GM12878 (cell line): Measurements from ENCODE around the gene AQP3. TPM values are rescaled to one million over a fixed set of nuclear protein-coding genes. Genes with fewer than 3 reads are reported as not detected.

Experiments used
- ATAC-seq: fragments of 200-7000 bp; cut with Tn5 transposase; 3 replicates; pipeline ENCODE4 v1.9.1; 2020; ENCODE audit warnings: mild to moderate bottlenecking, moderate library complexity
- BruUV-seq: library from RNA; stranded (reverse); fragments of 400-500 nt; replicated peaks from 2 replicates; lab custom pipeline; 2021; lab: Mats Ljungman, UMichigan
- CTCF ChIA-PET: fragments of 300-600 bp; sonication (Branson Sonifier 250); formaldehyde crosslinking; extraction: SDS; loops from one replicate; lab custom pipeline; 2021; ENCODE audit warnings: inconsistent platforms; lab: Yijun Ruan, JAX
- POLR2A ChIA-PET: fragments of 350-600 bp; formaldehyde crosslinking; extraction: SDS; loops from one replicate; lab custom pipeline; 2021; ENCODE audit warnings: inconsistent platforms; lab: Charles Lee
- RAD21 ChIA-PET: fragments of 300-600 bp; sonication (Branson Sonifier 250); formaldehyde crosslinking; loops from one replicate; lab custom pipeline; 2023; ENCODE audit warnings: antibody characterized with exemption; ENCODE audit not compliant: unreplicated experiment; lab: Charles Lee
- SMC1A ChIA-PET: fragments of 300-600 bp; sonication (Branson Sonifier 250); formaldehyde crosslinking; loops from one replicate; lab custom pipeline; 2023; ENCODE audit not compliant: unreplicated experiment, uncharacterized antibody; lab: Charles Lee
- DNase-seq: peaks from one replicate; pipeline ENCODE4 v3.0.0-alpha.2; 2011; ENCODE audit warnings: low read depth, low spot score
- FAIRE-seq: peaks from 3 replicates; lab custom pipeline; 2011; peaks lifted over from hg19 to GRCh38; lab: Jason Lieb, UNC
- H2AFZ ChIP-seq: 2 replicates; pipeline ENCODE4 v1.6.0; 2011; ENCODE audit warnings: low read depth, low read length, control low read depth; ENCODE audit not compliant: control insufficient read depth
- H3K27ac ChIP-seq: 2 replicates; pipeline ENCODE4 v1.5.1; 2011; ENCODE audit warnings: control low read depth; ENCODE audit not compliant: control insufficient read depth, insufficient read depth
- H3K27me3 ChIP-seq, 2 experiments: replicated peaks in 1 of 2; 2 replicates each; pipeline versions ENCODE4 v1.6.0 to v1.6.1; 2011; ENCODE audit warnings: low read length in 1 of 2; ENCODE audit not compliant: control insufficient read depth in 2 of 2, insufficient read depth in 2 of 2
- H3K36me3 ChIP-seq, 2 experiments: 2 replicates each; pipeline ENCODE4 v1.5.1; 2011; ENCODE audit warnings: low read length in 1 of 2; ENCODE audit not compliant: control insufficient read depth in 2 of 2, insufficient read depth in 2 of 2
- H3K4me1 ChIP-seq: 2 replicates; pipeline ENCODE4 v1.6.1; 2011; ENCODE audit warnings: mild to moderate bottlenecking, low read length, moderate library complexity, mixed read lengths; ENCODE audit not compliant: control insufficient read depth, insufficient read depth
- H3K4me2 ChIP-seq: 2 replicates; pipeline ENCODE4 v1.6.0; 2011; ENCODE audit warnings: control low read depth; ENCODE audit not compliant: control insufficient read depth, insufficient read depth
- H3K4me3 ChIP-seq: fragments of 200-600 bp; sonication (generic); 2 replicates; pipeline ENCODE4 v1.5.1; 2016
- H3K79me2 ChIP-seq: 2 replicates; pipeline ENCODE4 v1.6.0; 2011; ENCODE audit warnings: low read length; ENCODE audit not compliant: control insufficient read depth, insufficient read depth
- H3K9ac ChIP-seq: 2 replicates; pipeline ENCODE4 v1.8.0; 2011; ENCODE audit warnings: low read length, control low read depth, mixed read lengths; ENCODE audit not compliant: control insufficient read depth, insufficient read depth
- H3K9me3 ChIP-seq: replicated peaks from 3 replicates; pipeline ENCODE4 v1.5.1; 2011; ENCODE audit warnings: mild to moderate bottlenecking, low read length; ENCODE audit not compliant: control insufficient read depth, insufficient read depth
- H4K20me1 ChIP-seq: 2 replicates; pipeline ENCODE4 v1.6.0; 2011; ENCODE audit not compliant: control insufficient read depth, insufficient read depth
- BACH1 ChIP-seq: fragments of 450-650 bp; IDR thresholded peaks from 2 replicates; pipeline ENCODE4 v1.6.1; 2017; ENCODE audit warnings: mild to moderate bottlenecking, borderline replicate concordance
- CEBPB ChIP-seq, 2 experiments: fragments of 150-350 bp in 1 of 2; IDR thresholded peaks; 2 replicates each; pipeline ENCODE4 v1.6.1; 2012 to 2014; ENCODE audit warnings: low read depth in 2 of 2, low read length in 2 of 2, borderline replicate concordance in 1 of 2, inconsistent platforms in 1 of 2
- EED ChIP-seq: sonication (generic); IDR thresholded peaks from 2 replicates; pipeline ENCODE4 v1.6.1; 2016; ENCODE audit warnings: antibody characterized with exemption, low read depth
- IRF4 ChIP-seq: IDR thresholded peaks from 2 replicates; pipeline ENCODE4 v1.6.1; 2011; ENCODE audit warnings: low read depth, low read length
- JUND ChIP-seq: IDR thresholded peaks from 2 replicates; pipeline ENCODE4 v1.6.1; 2012; ENCODE audit warnings: low read depth, mild to moderate bottlenecking, low read length, improper control_type of control experiment, moderate library complexity
- MEF2B ChIP-seq: fragments of 450-650 bp; IDR thresholded peaks from 2 replicates; pipeline ENCODE4 v1.6.1; 2018; ENCODE audit warnings: mild to moderate bottlenecking, moderate library complexity; ENCODE audit not compliant: partially characterized antibody, poor library complexity, severe bottlenecking
- PAX5 ChIP-seq: IDR thresholded peaks from 2 replicates; pipeline ENCODE4 v1.6.1; 2011; ENCODE audit warnings: low read depth, low read length, borderline replicate concordance
- POLR2A ChIP-seq: IDR thresholded peaks from 2 replicates; pipeline ENCODE4 v1.6.1; 2011; ENCODE audit warnings: low read depth, mild to moderate bottlenecking, low read length
- RCOR1 ChIP-seq: conservative IDR thresholded peaks from 2 replicates; pipeline ENCODE4 v1.6.1; 2012; ENCODE audit warnings: low read depth, low read length, improper control_type of control experiment
- RELA ChIP-seq: fragments of 450-650 bp; IDR thresholded peaks from 2 replicates; pipeline ENCODE4 v1.8.0; 2014; ENCODE audit warnings: borderline replicate concordance; ENCODE audit not compliant: partially characterized antibody
- SMAD1 ChIP-seq: fragments of 450-650 bp; IDR thresholded peaks from 2 replicates; pipeline ENCODE4 v1.6.1; 2018; ENCODE audit warnings: mild to moderate bottlenecking, low read depth; ENCODE audit not compliant: partially characterized antibody
- ZNF622 ChIP-seq: fragments of 450-650 bp; IDR thresholded peaks from 2 replicates; pipeline ENCODE4 v1.6.1; 2017; ENCODE audit warnings: mild to moderate bottlenecking, inconsistent platforms
- WGBS: methylation state at CpG from one replicate; pipeline ENCODE4 v1.1.6; 2016; ENCODE audit warnings: low lambda C conversion rate; ENCODE audit not compliant: insufficient replicate concordance, insufficient coverage; ENCODE audit errors: missing lambda C conversion rate; 5-methylcytosine and 5-hydroxymethylcytosine counted together
- in situ Hi-C: fragments of 300-500 bp; cut with MboI; formaldehyde crosslinking; loops from 9 replicates; pipeline ENCODE4 v1.14.3; 2018; ENCODE audit warnings: mixed read lengths
- intact Hi-C: fragments of 100-400 bp; cut with micrococcal nuclease; formaldehyde crosslinking; loops from one replicate; pipeline ENCODE4 v1.14.2; 2022; ENCODE audit not compliant: unreplicated experiment
- polyA plus RNA-seq, 11 experiments: library from polyadenylated mRNA; depleted of rRNA in 4 of 11; unstranded in 6 of 11; stranded (reverse) in 5 of 11; fragments of >200 nt; fragmentation: Nextera tagmentation in 4 of 11; fragmentation: Illumina TruSeq in 1 of 11; extraction: Ambion mirVana in 4 of 11; extraction: Trizol in 1 of 11; gene quantifications; 1 replicate in 1 of 11; 2 replicates in 10 of 11; pipeline versions ENCODE4 v1.2.1 to v1.2.3, GENCODE V29; 2011 to 2016; ENCODE audit warnings: inconsistent platforms in 2 of 11, missing spikeins in 2 of 11, low read depth in 1 of 11
- total RNA-seq, 4 experiments: library from RNA; depleted of rRNA in 3 of 4; stranded (reverse); fragments of >200 nt in 3 of 4; fragmentation: Illumina TruSeq in 1 of 4; extraction: Trizol in 1 of 4; gene quantifications; 2 replicates each; pipeline versions ENCODE4 v1.2.1 to v1.2.3, GENCODE V29; 2013 to 2021
- TF ChIP-seq, protein P1 (sequence below): IDR thresholded peaks from 2 replicates; pipeline ENCODE4 v1.6.1; 2011; ENCODE audit warnings: low read depth, low read length, improper control_type of control experiment, borderline replicate concordance
- TF ChIP-seq, protein P2 (sequence below): IDR thresholded peaks from 2 replicates; pipeline ENCODE4 v1.6.1; 2011; ENCODE audit warnings: low read depth, mild to moderate bottlenecking, low read length, moderate library complexity, borderline replicate concordance; ENCODE audit errors: extremely low read depth

AQP3 gene
- total and polyA plus RNA-seq, 10 of the 15 experiments (the other 5 are each of a cell fraction or from before 2014, with no cell fraction given), result 0.60 to 11.8 (median 4.5) TPM

DNA sequence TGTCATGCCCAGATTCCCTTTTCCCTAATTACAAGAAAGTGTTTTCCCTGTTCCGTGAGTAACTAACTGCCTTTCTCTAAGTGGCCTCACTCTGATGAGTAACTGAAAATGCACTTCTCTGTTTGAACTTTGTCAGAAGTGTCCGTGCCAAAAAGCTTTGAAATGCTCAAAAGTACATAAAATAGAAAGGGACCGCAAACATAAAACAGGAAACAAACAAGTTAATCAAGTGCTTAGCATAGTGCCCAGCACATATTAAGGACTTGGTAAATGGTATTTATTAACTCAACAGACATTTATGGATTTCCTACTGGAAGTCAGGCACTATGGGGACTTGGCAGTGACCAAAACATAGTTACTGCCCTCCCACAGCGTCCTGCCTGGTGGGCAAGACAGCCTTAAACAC, 22.3 kb downstream of the AQP3 start:
- Histone ChIP-seq H3K27ac (no peak overlapping the region), H2AFZ (no peak overlapping the region), H3K9me3 (no peaks in the 10 kb centered on the region), H3K4me3 (no peak overlapping the region), H3K36me3 (no peaks in the 10 kb centered on the region), H3K79me2 (no peaks in the 10 kb centered on the region), H4K20me1 (no peaks in the 10 kb centered on the region), H3K9ac (no peak overlapping the region), H3K27me3 (no peaks in the 10 kb centered on the region), H3K4me2 (no peak overlapping the region), H3K4me1 (no peaks in the 10 kb centered on the region)
- TF ChIP-seq EED, result no peak
- TF ChIP-seq, protein P1, sequence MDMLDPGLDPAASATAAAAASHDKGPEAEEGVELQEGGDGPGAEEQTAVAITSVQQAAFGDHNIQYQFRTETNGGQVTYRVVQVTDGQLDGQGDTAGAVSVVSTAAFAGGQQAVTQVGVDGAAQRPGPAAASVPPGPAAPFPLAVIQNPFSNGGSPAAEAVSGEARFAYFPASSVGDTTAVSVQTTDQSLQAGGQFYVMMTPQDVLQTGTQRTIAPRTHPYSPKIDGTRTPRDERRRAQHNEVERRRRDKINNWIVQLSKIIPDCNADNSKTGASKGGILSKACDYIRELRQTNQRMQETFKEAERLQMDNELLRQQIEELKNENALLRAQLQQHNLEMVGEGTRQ, result no peak
- no peak for TF ChIP-seq POLR2A
- TF ChIP-seq PAX5, result no peak
- no peak for TF ChIP-seq IRF4
- TF ChIP-seq RCOR1, result no peak
- no peak for TF ChIP-seq MEF2B
- TF ChIP-seq, protein P2, sequence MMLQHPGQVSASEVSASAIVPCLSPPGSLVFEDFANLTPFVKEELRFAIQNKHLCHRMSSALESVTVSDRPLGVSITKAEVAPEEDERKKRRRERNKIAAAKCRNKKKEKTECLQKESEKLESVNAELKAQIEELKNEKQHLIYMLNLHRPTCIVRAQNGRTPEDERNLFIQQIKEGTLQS, result no peak
- no peak for TF ChIP-seq JUND
- no peak for TF ChIP-seq ZNF622
- no peak for TF ChIP-seq BACH1
- TF ChIP-seq CEBPB (IDR thresholded peaks at IDR 0.05; ENCODE audit: borderline replicate concordance in 1 of 2, low read depth in 2 of 2, low read length in 2 of 2), result no peak
- TF ChIP-seq SMAD1, result no peak
- TF ChIP-seq RELA, result no peak
- ChIA-PET RAD21 (no interaction called here), CTCF (interaction anchor here (1.4 kb wide), 1 partner anchor 41 kb away, joined by 3 read pairs; no protein-coding TSS in a partner anchor), POLR2A (no interaction called here), SMC1A (no interaction called here)
- BruUV-seq, result no TSS peak
- DNase-seq (no peak), FAIRE-seq (no peak), ATAC-seq (no peak)
- intact Hi-C loops (no loop called here), in situ Hi-C loops (no loop called here)
- 60% methylated on average over 4 of the region's 4 CpGs for WGBS
